Activated naive CD4-positive, alpha-beta T cell treated with anti-CD3 and anti-CD28 coated beads, Interleukin-2, amount 50 U/mL, for 24 hours (primary cell): ENCODE results near the gene IL36RN.
A peak's percentile ranks its signal among the peaks of the same experiment; 100 is the strongest.

Experiments
- H3K27ac Mint-ChIP-seq: one replicate; pipeline ENCODE4 v1.8.0; 2021; ENCODE audit warnings: mild to moderate bottlenecking, mixed read lengths
- H3K27me3 Mint-ChIP-seq: one replicate; pipeline ENCODE4 v1.8.0; 2021; ENCODE audit warnings: mixed read lengths
- H3K36me3 Mint-ChIP-seq: one replicate; pipeline ENCODE4 v1.8.0; 2021; ENCODE audit warnings: mixed read lengths
- H3K4me1 Mint-ChIP-seq: one replicate; pipeline ENCODE4 v1.8.0; 2021; ENCODE audit warnings: mixed read lengths
- H3K4me3 Mint-ChIP-seq: one replicate; pipeline ENCODE4 v1.8.0; 2021; ENCODE audit warnings: mild to moderate bottlenecking, mixed read lengths
- H3K9me3 Mint-ChIP-seq: one replicate; pipeline ENCODE4 v1.8.0; 2021; ENCODE audit warnings: mixed read lengths

Gene IL36RN

DNA sequence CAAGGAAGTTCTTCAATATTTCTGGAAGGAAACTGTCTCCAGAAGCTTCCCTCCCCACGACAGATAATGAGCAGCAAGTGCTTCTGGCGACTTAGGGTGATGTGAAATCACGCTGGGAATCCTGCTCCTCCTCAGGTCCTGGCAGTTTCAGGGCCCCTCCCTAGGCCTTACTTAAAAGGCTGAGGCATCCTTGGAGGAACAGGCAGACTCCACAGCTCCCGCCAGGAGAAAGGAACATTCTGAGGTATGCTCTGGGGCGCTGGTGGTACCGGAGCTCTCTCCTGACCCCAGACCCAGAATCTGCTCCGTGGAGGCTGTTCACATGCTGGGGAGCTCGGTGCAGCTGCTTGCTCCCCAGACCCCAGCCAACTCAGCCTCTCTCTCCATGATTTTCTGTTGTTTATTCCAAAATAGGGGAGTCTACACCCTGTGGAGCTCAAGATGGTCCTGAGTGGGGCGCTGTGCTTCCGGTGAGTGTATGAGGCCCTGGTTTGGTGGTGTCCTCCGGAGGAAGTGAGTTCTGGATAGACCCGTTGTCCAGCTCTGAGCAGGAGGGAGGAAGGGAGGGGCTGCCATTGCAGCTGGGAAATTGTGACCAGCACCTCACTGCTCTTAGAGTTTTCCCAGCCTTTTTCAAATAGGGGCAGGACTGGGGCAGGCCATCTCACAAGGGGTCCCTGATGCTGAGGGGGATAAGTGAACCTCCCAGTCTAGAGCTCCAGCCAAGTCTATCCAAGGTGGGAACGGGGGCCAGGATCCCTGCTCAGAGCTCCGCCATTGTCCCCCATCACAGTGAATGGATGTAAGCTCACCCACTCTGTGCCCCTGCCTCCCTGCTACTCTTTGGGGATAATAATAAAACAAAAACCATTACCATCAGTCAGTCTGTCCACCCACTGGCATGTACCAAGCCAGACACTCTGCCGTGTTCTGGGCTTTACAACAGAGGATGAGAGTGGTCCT lies at the start of gene IL36RN:
Gene IL36RN, plus strand, starts transcription at position 201 of the 963 bp plus-strand sequence. Its CDS starts 241 bp downstream, at position 442.
- Mint-ChIP-seq H3K36me3 (peaks cover 9% of the 10 kb centered on the region), H3K9me3 (peaks cover 10% of the 10 kb centered on the region), H3K27ac (peak within 1 kb of the TSS; percentile 90), H3K4me3 (peak within 1 kb of the TSS; percentile 77), H3K27me3 (no peaks in the 10 kb centered on the region), H3K4me1 (peaks cover 16% of the 10 kb centered on the region)

DNA sequence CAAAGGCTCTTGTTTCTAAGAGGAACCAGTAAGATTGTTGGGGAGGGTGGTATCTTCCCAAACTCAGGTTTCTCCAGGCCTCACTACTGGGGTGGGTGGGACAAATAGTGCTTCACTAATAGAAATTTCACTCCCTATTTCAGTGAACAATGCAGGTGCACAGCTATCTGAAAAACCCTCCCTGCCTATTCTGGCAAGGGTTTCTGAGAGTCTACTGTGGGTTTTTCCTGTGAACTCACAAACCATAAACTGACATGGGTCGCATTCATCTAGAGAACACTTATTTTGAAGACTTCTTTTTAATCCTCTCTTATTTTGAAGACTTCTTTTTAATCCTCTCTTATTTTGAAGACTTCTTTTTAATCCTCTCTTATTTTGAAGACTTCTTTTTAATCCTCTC lies 49.4 kb upstream of the IL36RN start:
- no peaks in the 10 kb centered on the region for H3K4me1 Mint-ChIP-seq
- H3K27me3 Mint-ChIP-seq = no peaks in the 10 kb centered on the region
- H3K36me3 Mint-ChIP-seq = no peaks in the 10 kb centered on the region
- no peak overlapping the region for H3K27ac Mint-ChIP-seq
- H3K4me3 Mint-ChIP-seq = no peak overlapping the region
- peaks cover 7% of the 10 kb centered on the region for H3K9me3 Mint-ChIP-seq

DNA sequence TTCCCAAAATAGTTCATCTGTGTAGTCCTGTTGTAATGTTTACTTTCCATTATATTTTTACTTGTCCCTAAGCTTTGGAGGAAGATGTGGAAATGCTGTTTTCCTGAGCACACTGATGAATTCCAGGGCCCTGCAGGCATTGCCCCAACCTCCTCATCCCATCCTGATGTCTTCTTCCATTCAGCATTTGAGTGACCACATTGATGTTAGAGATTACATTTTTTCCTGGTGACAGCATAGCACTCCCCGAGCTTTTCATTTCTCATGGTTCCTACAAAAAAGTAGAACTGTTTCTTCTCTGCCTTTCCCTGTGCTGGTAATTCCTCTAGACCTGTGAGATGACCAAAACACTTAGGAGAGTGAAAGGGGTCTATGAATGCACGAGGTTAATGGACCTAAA lies 48.9 kb upstream of the IL36RN start:
- no peaks in the 10 kb centered on the region for H3K4me1 Mint-ChIP-seq
- no peaks in the 10 kb centered on the region for H3K27me3 Mint-ChIP-seq
- H3K9me3 Mint-ChIP-seq = peaks cover 7% of the 10 kb centered on the region
- no peak overlapping the region for H3K27ac Mint-ChIP-seq
- no peaks in the 10 kb centered on the region for H3K36me3 Mint-ChIP-seq
- no peak overlapping the region for H3K4me3 Mint-ChIP-seq

DNA sequence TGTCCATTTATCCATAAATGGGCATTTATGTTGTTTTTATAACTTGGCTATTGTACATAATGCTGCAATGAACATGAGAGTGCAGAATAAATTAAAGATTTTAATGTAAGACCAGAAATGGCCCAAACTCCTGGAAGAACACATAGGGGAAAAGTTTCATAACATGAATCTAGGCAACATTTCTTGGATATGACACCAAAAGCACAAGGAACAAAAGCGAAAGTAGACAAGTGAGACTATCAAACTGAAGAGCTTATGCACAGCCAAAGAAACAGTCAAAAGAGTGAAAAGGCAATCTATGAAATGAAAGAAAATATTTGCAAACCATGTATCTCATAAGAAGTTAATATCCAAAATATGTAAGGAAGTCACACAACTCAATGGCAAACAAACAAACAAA lies 47.9 kb upstream of the IL36RN start:
- Mint-ChIP-seq H3K4me1 (peaks cover 6% of the 10 kb centered on the region), H3K4me3 (no peak overlapping the region), H3K36me3 (no peaks in the 10 kb centered on the region), H3K27me3 (no peaks in the 10 kb centered on the region), H3K27ac (no peak overlapping the region), H3K9me3 (peaks cover 7% of the 10 kb centered on the region)

DNA sequence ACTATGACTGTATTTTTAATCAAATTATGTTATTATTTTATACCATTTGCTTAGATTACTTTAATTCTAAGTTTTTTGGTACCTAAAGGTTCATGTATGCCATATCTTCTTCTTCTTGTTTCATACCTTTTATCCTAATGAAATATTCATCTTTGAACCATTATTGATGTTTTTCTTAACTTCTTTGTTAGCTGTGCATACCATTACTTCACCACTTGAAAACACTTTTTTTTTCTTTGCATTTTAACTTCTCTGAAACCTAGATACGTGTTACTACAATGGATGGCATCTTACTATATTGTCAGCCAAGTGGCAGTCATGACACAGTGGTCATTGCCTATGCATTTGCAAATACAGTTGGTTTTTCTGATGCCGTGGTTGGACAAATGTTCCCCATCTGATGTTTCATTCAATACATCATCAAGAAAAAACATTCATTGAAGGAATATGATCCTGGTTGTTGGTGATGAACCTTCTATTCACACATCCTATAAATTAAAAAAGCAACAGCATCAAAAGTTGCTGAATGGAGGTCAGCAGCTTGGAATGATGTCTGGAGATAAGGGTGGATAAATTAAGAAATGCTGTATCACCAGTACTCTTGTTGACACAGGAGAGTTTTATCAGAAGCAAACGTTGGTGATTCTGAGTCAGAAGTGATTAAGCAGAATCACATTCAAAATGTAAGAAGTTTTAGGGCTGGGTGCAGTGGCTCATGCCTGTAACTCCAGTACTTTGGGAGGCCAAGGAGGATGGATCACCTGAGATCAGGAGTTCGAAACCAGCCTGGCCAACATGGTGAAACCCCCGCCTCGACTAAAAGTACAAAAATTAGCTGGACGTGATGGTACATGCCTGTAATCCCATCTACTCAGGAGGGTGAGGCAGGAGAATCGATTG lies 46.3 kb upstream of the IL36RN start:
- H3K9me3 Mint-ChIP-seq = peaks cover 7% of the 10 kb centered on the region
- H3K27me3 Mint-ChIP-seq = no peaks in the 10 kb centered on the region
- no peak overlapping the region for H3K27ac Mint-ChIP-seq
- peaks cover 18% of the 10 kb centered on the region for H3K4me1 Mint-ChIP-seq
- no peak overlapping the region for H3K4me3 Mint-ChIP-seq
- no peaks in the 10 kb centered on the region for H3K36me3 Mint-ChIP-seq

DNA sequence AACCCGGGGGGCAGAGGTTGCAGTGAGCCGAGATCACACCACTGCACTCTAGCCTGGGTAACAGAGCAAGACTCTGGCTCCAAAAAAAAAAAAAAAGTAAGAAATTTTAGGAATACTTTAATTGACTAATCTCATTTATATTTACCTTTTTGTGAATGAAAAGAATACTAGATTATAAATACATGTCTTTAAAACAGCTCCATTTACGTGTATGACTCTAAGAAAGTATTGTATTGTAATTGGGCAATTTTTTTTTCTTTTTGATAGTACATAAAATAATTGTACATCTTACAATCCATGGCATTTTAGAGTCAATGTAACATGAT lies 45.7 kb upstream of the IL36RN start:
- Mint-ChIP-seq H3K9me3 (peaks cover 7% of the 10 kb centered on the region), H3K27ac (no peak overlapping the region), H3K4me1 (peaks cover 20% of the 10 kb centered on the region), H3K4me3 (no peak overlapping the region), H3K36me3 (no peaks in the 10 kb centered on the region), H3K27me3 (no peaks in the 10 kb centered on the region)

DNA sequence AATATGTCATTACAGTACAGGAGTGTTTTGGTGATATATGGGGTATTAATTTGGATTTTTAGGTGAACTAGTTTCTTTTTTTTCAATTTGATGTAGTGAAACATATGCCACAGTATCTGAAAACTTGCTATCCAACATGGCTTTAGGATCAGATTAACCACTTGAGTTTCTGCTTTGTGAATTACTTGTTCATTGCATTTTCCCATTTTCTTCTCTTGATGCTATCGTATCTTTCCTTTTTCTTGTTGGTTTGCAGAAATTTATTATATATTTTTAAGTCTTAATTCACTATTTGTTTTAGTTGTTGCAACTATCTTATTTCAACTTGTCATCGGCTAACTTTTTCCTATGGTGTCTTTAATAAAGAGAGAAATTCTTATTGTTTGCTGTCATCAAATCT lies 44.9 kb upstream of the IL36RN start:
- Mint-ChIP-seq H3K27ac (no peak overlapping the region), H3K4me3 (no peak overlapping the region), H3K36me3 (no peaks in the 10 kb centered on the region), H3K4me1 (peaks cover 20% of the 10 kb centered on the region), H3K9me3 (peaks cover 7% of the 10 kb centered on the region), H3K27me3 (no peaks in the 10 kb centered on the region)

DNA sequence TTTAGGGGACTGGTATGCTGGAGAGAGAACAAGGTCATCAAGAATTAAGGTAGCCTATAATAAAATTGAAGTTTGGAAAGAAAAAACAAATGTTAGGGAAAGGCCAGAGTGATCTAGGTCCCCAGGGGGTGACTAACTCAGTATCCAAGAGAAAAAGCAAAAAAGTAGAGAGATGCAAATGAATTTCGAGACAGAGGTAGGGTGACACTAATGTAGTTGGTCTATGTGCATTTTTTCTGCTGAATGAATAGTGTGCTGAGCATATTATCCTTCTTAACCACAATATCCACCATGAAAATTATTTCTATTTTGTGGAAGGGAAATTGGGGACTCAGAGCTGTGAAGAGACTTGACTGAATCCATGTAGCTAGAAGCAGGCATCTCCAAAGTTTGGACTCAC lies 44.0 kb upstream of the IL36RN start:
- peaks cover 20% of the 10 kb centered on the region for H3K4me1 Mint-ChIP-seq
- no peak overlapping the region for H3K27ac Mint-ChIP-seq
- no peaks in the 10 kb centered on the region for H3K27me3 Mint-ChIP-seq
- peaks cover 7% of the 10 kb centered on the region for H3K9me3 Mint-ChIP-seq
- H3K36me3 Mint-ChIP-seq = no peaks in the 10 kb centered on the region
- no peak overlapping the region for H3K4me3 Mint-ChIP-seq

DNA sequence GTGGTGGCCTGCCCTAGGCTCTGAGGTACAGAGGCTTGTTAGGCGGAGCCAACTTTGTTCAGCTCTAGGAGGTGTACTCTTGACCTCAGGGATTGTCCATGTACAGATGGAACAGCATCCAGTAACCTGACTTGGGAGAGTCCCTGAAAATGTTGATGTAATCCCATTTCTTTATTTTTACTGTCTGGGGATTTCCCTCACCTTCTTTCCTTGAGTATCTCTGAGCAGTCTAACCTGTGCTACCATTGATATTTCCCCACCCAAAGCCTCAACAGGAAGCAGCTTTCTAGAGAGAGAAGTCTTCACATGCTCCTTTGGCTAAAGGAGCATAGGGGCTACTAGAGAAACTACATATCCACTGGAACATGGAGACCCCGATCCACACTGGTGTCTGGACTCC lies 43.3 kb upstream of the IL36RN start:
- Mint-ChIP-seq H3K27ac (no peak overlapping the region), H3K9me3 (peaks cover 7% of the 10 kb centered on the region), H3K36me3 (no peaks in the 10 kb centered on the region), H3K4me1 (peaks cover 20% of the 10 kb centered on the region), H3K27me3 (no peaks in the 10 kb centered on the region), H3K4me3 (no peak overlapping the region)

DNA sequence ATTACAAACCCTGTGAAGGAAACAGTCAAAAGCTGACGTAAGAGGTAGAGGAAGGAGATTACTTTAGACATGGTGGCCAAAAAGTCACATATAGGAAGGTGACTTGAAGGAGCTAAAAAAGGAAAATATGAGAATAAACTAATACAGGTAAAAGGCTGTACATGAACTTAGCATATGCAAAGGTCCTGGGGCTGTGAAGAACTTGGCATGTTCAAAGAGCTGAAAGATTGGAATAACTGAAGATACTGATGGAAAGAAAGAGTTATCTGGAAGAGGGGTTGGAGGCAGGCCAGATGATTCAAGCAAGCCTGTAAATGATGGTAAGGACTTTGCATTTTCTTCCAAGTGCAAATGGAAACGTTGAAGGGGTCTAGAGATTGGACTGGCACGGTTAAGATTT lies 40.5 kb upstream of the IL36RN start:
- H3K9me3 Mint-ChIP-seq = no peaks in the 10 kb centered on the region
- H3K27ac Mint-ChIP-seq = no peak overlapping the region
- no peaks in the 10 kb centered on the region for H3K36me3 Mint-ChIP-seq
- H3K4me3 Mint-ChIP-seq = no peak overlapping the region
- H3K27me3 Mint-ChIP-seq = no peaks in the 10 kb centered on the region
- H3K4me1 Mint-ChIP-seq = peaks cover 20% of the 10 kb centered on the region

DNA sequence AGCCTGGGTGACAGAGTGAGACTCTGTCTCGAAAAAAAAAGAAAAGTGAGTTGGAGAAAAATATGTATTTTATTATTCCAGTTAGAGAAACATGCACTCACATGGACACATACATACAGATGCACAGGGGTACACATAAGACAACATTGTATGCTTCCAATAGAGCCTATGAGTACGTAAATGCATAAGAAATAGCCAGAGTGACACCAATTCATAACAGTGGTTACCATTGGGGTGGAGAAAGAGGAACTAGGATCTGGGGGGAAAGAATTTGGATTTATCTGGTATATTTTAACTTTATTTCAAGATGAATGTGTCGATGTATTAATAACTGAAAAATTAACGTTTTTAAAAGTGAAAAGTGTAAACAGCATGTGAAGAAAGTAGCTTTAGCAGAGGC lies 37.7 kb upstream of the IL36RN start:
- H3K36me3 Mint-ChIP-seq = no peaks in the 10 kb centered on the region
- no peak overlapping the region for H3K27ac Mint-ChIP-seq
- no peaks in the 10 kb centered on the region for H3K27me3 Mint-ChIP-seq
- no peak overlapping the region for H3K4me3 Mint-ChIP-seq
- peaks cover 12% of the 10 kb centered on the region for H3K4me1 Mint-ChIP-seq
- H3K9me3 Mint-ChIP-seq = no peaks in the 10 kb centered on the region

DNA sequence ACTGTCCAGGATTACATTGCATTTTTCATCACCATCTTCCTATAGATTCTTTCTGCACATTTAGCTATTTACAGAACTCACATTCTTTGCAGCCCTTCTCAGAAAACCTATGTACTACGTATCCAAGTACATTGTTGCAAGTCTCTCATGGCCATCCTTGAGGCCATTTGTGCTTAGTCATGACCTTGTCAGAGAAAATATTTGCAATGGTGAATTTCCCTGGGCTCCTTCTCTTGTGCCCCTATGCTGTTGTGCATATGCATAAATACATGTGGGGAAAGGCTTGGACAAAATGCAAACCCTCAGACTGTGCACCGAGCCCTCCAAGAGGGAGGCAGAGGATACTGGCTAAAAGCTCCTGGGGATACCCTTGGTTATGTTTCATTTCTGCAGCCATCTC lies 34.2 kb upstream of the IL36RN start:
- H3K27me3 Mint-ChIP-seq = no peaks in the 10 kb centered on the region
- H3K27ac Mint-ChIP-seq = no peak overlapping the region
- no peak overlapping the region for H3K4me3 Mint-ChIP-seq
- H3K36me3 Mint-ChIP-seq = no peaks in the 10 kb centered on the region
- H3K4me1 Mint-ChIP-seq = no peaks in the 10 kb centered on the region
- no peaks in the 10 kb centered on the region for H3K9me3 Mint-ChIP-seq

DNA sequence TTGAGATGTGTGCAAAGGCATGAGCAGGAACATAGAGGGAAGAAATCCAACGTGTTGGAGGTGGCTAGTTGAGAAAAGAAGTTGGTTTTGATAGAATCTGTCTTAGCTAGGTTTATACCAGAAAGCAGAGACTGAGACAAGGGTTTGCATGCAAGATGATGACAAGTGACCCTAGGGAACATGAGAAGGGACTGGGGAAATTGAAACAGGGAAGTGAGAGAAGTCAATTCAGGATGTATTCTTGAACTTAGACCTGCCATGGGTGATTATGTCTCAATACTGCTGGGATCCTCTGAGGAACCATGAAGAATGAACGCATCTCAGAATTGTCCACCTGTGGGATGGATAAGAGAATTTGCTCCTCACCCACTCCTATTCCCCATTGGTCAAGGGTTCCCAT lies 33.3 kb upstream of the IL36RN start:
- no peaks in the 10 kb centered on the region for H3K36me3 Mint-ChIP-seq
- H3K27ac Mint-ChIP-seq = no peak overlapping the region
- H3K9me3 Mint-ChIP-seq = no peaks in the 10 kb centered on the region
- H3K27me3 Mint-ChIP-seq = no peaks in the 10 kb centered on the region
- H3K4me3 Mint-ChIP-seq = no peak overlapping the region
- H3K4me1 Mint-ChIP-seq = no peaks in the 10 kb centered on the region

DNA sequence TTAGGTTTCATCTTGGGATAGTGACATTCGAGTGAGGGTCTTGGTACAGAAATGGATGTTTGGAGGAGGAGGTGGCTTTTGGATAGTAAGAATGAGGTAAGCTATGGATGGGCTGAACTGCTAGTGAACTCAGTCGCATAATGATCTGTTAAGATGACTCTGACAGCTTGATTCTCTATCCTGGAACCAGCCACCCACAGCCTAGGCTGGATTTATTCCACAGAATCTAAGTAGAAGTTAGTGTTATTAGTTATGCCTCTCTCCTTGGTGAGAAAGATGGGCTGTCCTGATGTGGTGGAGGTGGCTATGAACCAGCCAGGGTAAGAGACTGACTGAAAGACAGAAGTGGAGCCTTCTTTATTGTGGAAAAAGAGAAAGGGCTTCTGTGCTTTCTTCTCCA lies 31.3 kb upstream of the IL36RN start:
- Mint-ChIP-seq H3K4me1 (no peaks in the 10 kb centered on the region), H3K9me3 (no peaks in the 10 kb centered on the region), H3K27ac (no peak overlapping the region), H3K4me3 (no peak overlapping the region), H3K27me3 (no peaks in the 10 kb centered on the region), H3K36me3 (no peaks in the 10 kb centered on the region)

DNA sequence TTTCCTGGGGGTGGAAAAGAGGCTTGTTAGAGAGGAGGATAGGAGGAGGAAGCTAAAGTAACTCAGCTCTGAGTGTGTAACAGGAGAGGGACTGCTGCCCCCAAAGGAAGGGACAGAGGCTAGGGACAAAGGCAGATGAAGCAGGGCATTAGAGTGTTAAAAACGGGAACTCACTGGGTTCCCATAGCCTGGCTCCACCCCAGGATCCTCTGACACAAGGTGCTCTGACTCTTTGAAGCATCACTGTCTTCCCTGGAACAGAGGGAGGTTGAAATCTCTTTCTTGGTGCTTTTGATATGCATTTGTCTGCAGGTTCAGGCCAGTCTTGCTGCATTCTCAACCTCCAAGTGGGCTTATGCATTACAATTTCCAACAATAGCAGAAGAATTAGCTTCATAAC lies 30.9 kb upstream of the IL36RN start:
- Mint-ChIP-seq H3K27me3 (no peaks in the 10 kb centered on the region), H3K4me3 (no peak overlapping the region), H3K4me1 (no peaks in the 10 kb centered on the region), H3K36me3 (no peaks in the 10 kb centered on the region), H3K27ac (no peak overlapping the region), H3K9me3 (no peaks in the 10 kb centered on the region)

DNA sequence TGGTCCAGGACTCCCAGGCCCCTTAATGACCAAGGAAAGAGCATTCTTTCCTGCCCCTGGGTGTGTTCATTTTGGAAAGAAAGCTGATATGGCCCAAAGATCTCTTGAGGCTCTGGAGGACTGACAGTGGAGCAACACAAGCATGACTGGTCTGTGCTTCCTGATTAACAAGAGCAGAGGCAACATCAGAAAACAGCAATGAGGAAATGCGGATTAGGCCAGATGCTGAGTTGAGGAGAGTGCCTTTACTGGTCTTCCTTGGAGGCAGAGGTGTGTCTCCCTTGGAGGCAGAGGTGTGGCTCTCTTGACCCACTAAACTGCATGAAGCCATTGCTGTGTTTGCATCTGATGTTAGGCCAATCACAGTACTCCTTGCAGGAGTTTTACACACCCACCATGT lies 26.3 kb upstream of the IL36RN start:
- Mint-ChIP-seq H3K4me1 (peaks cover 3% of the 10 kb centered on the region), H3K4me3 (no peak overlapping the region), H3K27me3 (no peaks in the 10 kb centered on the region), H3K9me3 (no peaks in the 10 kb centered on the region), H3K36me3 (no peaks in the 10 kb centered on the region), H3K27ac (no peak overlapping the region)
